GM18951 (cell line): ENCODE results near the gene HNRNPAB.
A peak's percentile ranks its signal among the peaks of the same experiment; 100 is the strongest.

Source experiments
- POLR2A ChIP-seq: IDR thresholded peaks from 4 replicates; pipeline ENCODE4 v1.6.1; 2011; ENCODE audit warnings: mild to moderate bottlenecking; ENCODE audit not compliant: insufficient read length, insufficient read depth; ENCODE audit errors: extremely low read depth
- in situ Hi-C: fragments of 300-500 bp; cut with MboI; formaldehyde crosslinking; loops from one replicate; pipeline ENCODE4 v1.12.0; 2022; ENCODE audit warnings: low sequenced_read_pairs, mixed read lengths, inconsistent platforms; ENCODE audit not compliant: unreplicated experiment

HNRNPAB gene

GRCh38 chr5:178203670-178204181, 607 bp upstream of the HNRNPAB start:
- no peak for TF ChIP-seq POLR2A
- in situ Hi-C loops: no loop called here

- peak; percentile 60 for TF ChIP-seq POLR2A
- in situ Hi-C loops: no loop called here
These were observed 809 bp downstream of the HNRNPAB start for GRCh38 chr5:178204935-178205748.

- no peak for TF ChIP-seq POLR2A
These were observed 1.4 kb downstream of the HNRNPAB start for GRCh38 chr5:178205749-178206047.

GRCh38 chr5:178206166-178207101, 2.1 kb downstream of the HNRNPAB start:
- in situ Hi-C loops: no loop called here
- TF ChIP-seq POLR2A: peak; percentile 20

More at GRCh38 chr5:178205749-178206047, 1.4 kb downstream of the HNRNPAB start:
- in situ Hi-C loops: no loop called here

- in situ Hi-C loops: no loop called here
- no peak for TF ChIP-seq POLR2A
These were observed 3.0 kb downstream of the HNRNPAB start for GRCh38 chr5:178207183-178207916.

GRCh38 chr5:178207917-178208280, 3.6 kb downstream of the HNRNPAB start:
- in situ Hi-C loops: no loop called here
- no peak for TF ChIP-seq POLR2A

GRCh38 chr5:178208540-178209227, 4.4 kb downstream of the HNRNPAB start:
- no peak for TF ChIP-seq POLR2A
- in situ Hi-C loops: no loop called here

GRCh38 chr5:178209334-178210072, 5.2 kb downstream of the HNRNPAB start:
- TF ChIP-seq POLR2A: peak; percentile 15
- in situ Hi-C loops: no loop called here

- in situ Hi-C loops: no loop called here
- TF ChIP-seq POLR2A: no peak
These were observed 5.8 kb downstream of the HNRNPAB start for GRCh38 chr5:178210073-178210535.

- in situ Hi-C loops: no loop called here
- no peak for TF ChIP-seq POLR2A
These were observed 6.4 kb downstream of the HNRNPAB start for GRCh38 chr5:178210686-178211085.

- in situ Hi-C loops: no loop called here
- TF ChIP-seq POLR2A: no peak
These were observed 7.0 kb downstream of the HNRNPAB start for GRCh38 chr5:178211095-178212048.
